GM18861 (cell line): ENCODE measurements around the gene CDK5RAP2.
"Not testable (repeated sequence)": the region's sequence is repeated elsewhere in the genome, so short reads cannot be mapped to it uniquely, and the experiment has no call there.

Source experiments
- ATAC-seq: cut with Tn5 transposase; IDR thresholded peaks from one replicate; pipeline ENCODE4 v1.9.1; 2021; ENCODE audit not compliant: unreplicated experiment

The CDK5RAP2 gene

GRCh38 chr9:120592210-120592609, 12.2 kb upstream of the CDK5RAP2 start:
- no peak for ATAC-seq

DNA sequence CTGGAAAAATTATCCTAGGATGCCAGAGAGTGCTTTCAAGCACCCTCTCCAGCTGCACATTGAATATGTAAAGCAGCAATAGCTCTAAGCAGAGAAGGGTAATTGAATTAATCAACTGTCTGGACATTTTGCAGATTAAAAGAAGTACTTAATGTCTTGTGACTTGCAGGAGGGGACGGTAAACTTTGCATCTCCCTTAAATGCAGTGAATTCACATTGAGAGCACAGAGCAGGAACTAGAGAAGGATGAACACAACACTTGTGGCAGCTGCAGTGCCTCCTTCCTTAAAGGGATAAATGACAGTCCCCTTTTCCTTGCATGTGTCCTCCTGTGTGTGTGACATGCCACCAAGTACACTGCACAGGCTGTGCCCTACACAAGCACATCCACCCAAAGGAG, 7.4 kb upstream of the CDK5RAP2 start:
- no peak for ATAC-seq

- peak; percentile 37 for ATAC-seq
Measured at GRCh38 chr9:120583958-120584369, 4.0 kb upstream of the CDK5RAP2 start.

- ATAC-seq, result no peak
Measured at GRCh38 chr9:120579139-120580050, 572 bp downstream of the CDK5RAP2 start.

- ATAC-seq, result no peak
Measured at GRCh38 chr9:120574473-120574872, 5.5 kb downstream of the CDK5RAP2 start.

GRCh38 chr9:120572472-120572871, 7.5 kb downstream of the CDK5RAP2 start:
- ATAC-seq, result no peak

DNA sequence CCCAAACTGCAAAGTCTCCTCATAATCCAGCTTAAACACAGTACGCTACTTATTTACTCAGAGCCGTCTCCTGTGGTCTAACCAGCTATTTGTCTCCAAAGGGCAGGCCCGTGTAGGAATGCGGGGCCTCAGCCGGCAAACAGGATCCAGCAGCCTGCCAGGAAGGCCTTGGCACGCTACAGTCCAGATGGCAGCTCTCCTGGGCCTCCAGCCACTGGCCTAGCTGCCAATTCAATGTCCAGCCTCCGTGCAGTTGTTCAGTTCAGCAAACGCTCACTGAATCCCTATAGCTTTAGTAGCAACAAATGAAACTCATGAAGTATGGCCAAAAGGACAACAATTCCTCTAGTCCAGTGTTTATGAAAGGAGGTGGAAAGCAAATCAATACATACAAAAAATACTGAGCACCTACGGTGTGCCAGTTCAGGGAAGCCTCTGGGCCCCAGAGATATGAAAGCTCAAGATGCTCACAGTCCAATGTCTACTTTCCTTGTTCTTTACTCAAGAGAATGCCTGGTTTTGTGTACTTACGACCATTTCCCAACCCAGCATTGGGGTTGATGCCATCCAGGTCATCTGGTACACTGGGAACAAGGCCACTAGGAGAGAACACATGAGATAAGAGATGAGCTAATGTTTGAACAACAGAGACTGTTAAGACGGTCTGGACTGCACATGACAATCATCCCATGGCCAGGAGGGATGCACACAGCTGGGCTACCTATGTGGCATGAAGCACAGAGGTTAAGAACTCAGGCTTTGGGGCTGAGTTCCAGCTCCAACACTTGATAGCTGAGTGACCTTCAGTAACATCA, 8.3 kb downstream of the CDK5RAP2 start:
- no peak for ATAC-seq

DNA sequence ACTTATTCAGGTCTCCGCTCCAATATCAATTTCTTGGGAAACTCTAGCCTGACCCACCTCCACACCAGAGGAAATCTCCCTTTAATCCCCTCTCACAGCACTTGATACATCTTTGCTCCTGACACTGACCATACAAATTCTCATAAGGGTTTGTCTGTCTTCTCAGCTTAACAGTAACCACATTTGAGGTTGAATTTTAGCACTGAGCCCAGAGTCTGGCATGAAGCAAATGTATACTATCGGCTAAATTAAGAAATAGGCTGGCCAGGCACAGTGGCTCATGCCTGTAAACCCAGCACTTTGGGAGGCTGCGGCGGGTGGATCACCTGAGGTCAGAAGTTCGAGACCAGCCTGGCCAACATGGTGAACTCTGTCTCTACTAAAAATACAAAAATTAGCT, 9.7 kb downstream of the CDK5RAP2 start:
- ATAC-seq, result no peak

DNA sequence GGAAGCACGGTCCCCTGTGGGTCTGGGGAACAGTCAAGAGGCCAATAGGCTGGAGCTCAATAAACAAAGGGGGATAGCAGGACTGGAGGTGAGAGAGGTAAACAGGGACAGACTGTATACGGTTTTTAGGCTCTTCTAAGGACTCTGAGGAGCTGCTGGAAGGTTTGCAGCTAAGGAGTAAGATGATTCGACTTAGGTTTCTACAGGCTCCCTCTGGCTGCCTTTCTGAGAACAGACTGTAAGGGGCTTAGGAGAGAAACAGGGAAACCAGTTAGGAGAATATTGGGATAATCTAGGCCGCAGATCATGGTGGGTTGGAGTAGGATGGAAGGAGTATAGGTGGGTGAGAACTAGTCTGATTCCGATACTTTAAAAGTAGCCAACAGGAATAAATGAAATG, 10.4 kb downstream of the CDK5RAP2 start:
- ATAC-seq, result no peak

- no peak for ATAC-seq
Measured at GRCh38 chr9:120568816-120569215, 11.2 kb downstream of the CDK5RAP2 start.

- ATAC-seq, result no peak
Measured at GRCh38 chr9:120567874-120568273, 12.1 kb downstream of the CDK5RAP2 start.

DNA sequence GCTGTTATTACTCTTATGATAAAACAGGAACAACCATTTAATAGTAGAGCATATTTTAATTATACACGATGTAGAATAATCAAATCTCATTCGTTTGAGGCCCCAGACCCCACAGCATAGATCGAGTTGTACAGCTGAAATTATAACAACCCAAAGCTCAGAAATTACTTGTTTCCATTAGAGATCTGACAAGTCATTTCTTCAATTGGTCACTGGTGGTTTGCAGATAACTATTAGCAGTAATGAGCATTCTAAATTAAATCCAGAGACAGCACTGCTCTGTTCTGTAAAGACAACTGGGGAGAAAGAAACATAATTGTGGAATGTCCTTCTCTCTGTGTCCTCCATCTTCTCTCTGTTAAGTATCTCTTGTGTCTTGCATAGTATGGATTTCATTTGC, 12.9 kb downstream of the CDK5RAP2 start:
- no peak for ATAC-seq

- no peak for ATAC-seq
Measured at GRCh38 chr9:120564589-120564988, 15.4 kb downstream of the CDK5RAP2 start.

- ATAC-seq, result no peak
Measured at GRCh38 chr9:120562861-120563443, 17.0 kb downstream of the CDK5RAP2 start.

- ATAC-seq, result no peak
Measured at GRCh38 chr9:120561709-120562108, 18.3 kb downstream of the CDK5RAP2 start.

DNA sequence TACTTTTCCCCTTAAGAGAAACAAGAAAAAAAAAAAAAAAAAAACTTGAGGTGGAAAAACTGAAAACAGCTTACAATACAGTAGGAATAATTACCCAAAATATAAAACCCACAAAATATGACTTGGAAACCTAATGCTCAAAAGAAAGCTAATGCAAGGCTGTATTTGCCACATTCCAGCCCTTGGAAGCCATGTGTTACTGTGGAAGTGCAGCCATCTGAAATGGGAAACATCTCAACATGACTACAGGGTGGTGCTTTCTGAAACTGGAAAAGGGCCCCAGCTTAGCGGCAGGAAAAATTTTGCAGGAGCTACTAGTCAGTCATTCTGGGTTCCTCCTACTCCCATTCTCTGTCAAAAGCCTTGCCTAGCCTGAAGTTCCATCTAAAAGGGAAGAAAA, 20.4 kb downstream of the CDK5RAP2 start:
- no peak for ATAC-seq

GRCh38 chr9:120558454-120558853, 21.5 kb downstream of the CDK5RAP2 start:
- no peak for ATAC-seq

DNA sequence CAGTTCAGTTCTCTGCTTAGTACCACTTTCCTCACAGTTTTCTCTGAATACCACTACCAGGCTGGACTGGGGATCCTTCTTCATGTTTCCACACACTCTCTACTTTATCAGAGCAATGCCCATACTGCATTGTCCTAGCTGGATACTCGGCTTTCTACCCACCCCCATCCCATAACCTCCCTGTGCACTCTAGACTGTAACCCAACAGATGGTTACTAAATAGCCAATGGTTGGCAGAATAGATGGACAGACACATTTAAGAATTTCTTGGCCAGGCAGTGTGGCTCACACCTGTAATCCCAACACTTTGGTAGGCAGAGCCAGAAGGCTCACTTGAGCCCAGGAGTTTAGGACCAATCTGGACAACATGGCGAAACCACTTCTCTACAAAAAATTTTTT, 22.8 kb downstream of the CDK5RAP2 start:
- ATAC-seq, result no peak

DNA sequence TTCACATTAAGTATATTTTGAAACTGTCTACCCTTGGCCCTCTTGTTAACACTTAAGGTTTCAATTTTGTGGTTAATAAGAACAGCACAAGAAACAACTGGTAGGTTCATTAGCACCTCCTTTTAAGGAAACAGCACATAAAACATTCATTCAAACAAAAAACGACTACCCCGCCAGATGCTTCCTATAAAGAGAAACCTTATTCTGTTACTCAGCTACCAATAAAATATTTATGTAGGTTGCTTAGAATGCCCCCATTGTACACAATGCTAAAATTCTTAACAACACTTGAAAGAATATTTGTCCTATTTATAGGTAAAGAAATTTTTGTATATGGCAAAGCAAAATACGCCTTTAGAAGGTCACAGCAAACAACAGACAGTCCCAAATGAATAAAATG, 23.2 kb downstream of the CDK5RAP2 start:
- ATAC-seq, result no peak

DNA sequence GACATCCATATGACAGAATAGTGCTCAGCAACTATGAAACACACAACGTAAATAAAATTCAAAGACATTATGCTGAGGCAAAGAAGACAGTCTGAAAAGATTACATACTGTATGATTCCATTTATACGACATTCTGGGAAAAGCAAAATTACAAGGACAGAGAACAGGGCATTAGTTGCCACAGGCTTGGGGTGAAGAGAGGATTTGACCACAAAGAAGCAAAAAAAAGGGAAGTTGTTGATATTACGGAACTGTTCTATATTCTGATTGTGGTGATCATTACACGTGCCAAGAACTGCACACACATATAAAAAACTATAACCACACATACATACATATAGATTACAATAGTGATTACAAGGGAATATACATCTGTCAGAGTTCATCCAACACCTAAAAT, 24.1 kb downstream of the CDK5RAP2 start:
- ATAC-seq, result no peak

DNA sequence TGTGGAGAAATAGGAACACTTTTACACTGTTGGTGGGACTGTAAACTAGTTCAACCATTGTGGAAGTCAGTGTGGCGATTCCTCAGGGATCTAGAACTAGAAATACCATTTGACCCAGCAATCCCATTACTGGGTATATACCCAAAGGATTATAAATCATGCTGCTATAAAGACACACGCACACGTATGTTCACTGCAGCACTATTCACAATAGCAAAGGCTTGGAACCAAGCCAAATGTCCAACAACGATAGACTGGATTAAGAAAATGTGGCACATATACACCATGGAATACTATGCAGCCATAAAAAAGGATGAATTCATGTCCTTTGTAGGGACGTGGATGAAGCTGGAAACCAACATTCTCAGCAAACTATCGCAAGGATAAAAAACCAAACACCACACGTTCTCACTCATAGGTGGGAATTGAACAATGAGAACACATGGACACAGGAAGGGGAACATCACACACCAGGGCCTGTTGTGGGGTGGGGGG, 27.7 kb downstream of the CDK5RAP2 start:
- ATAC-seq, result not testable (repeated sequence)
